Stimulated activated CD4-positive, alpha-beta T cell treated with anti-CD3 and anti-CD28 coated beads, TNF-alpha, amount 100 ng/mL, for 1 hour (primary cell): Measurements from ENCODE around the gene EXOC6B.
"Not testable (repeated sequence)": the region's sequence is repeated elsewhere in the genome, so short reads cannot be mapped to it uniquely, and the experiment has no call there.

Experiments
- DNase-seq, 3 donors: peaks; one replicate each; pipeline ENCODE4 v3.0.0-alpha.2; 2020; ENCODE audit warnings: low read depth in 3 of 3, low spot score in 1 of 3

Gene EXOC6B

DNA sequence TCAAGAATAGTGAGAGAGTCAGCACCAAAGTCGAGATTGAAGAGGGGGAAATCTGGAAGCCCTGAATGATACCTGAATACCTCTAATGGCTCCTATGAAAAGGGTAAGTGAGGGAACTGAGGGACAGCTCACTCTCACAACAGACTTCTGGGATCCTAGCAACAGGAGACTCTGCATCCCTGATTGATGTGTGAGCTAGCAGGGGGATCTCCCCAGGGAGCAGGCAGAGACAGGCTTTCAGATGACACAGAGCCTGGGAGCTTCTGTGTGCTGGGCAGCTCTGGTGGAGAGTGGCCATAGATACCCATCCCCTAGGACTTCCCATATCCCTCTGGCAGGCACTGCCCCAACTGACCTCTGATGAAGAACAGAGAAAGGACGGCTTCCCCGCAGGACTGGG is 206.2 kb downstream of the EXOC6B start:
- DNase-seq: no peak

DNA sequence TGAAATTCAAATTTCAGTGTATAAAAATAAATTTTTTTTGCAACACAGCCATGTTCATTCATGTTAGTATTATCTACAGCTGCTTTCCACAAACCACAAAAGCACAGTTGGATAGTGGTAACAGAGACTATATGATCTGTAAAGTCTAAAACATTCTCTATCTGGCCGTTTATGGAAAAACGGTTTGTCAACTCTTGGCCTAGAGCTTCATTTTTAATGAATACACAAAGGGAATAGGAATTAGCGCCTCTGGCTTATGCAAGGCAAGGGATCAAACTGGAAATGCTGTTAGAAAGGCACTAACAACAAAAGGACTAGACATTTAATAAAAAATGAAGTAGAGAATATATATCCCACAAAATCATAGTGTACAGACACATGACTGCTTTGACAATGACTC is 211.9 kb downstream of the EXOC6B start:
- no peak for DNase-seq

DNA sequence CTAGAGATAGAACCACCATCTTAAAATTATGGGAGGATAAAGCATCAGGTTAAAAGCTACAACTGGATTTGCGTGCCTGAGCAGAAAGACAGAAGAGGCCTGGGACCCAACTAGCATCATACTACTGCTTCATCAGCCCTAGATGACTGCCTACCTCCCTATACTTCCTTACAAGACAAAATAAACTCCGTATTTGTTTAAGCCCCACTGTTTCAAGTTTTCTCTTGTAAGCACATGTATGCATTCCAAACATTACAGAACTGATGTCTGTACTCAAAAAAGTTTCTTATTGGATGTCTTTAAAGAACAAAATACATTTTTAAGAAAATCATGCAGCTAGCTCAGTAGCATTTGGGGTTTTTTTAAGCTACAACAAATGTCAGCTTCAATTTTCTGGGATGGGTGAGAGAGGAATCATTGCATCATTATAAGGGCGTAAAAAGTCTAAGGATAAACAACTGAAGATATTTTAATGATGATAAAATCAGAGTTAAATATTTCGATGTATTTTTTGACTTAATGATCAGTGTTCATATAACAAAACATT is 213.1 kb downstream of the EXOC6B start:
- DNase-seq: no peak

DNA sequence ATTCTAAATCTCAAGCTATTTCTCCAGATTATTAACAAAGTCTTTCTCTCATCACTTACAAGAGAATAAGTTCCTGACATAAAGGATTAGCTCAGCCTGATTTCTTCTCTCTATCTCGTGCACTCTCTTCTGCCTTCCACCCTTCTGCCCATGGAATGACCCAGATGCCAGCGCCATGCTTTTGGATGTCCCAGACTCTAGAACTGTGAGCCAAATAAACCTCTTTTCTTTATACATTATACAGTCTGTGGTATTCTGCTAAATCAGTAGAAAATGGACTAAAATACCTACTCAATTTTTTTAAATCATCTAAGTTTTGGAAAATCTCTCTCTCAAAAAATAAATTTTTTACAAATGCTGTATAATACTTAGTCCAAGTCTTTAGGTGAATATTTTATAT is 218.6 kb downstream of the EXOC6B start:
- no peak for DNase-seq

DNA sequence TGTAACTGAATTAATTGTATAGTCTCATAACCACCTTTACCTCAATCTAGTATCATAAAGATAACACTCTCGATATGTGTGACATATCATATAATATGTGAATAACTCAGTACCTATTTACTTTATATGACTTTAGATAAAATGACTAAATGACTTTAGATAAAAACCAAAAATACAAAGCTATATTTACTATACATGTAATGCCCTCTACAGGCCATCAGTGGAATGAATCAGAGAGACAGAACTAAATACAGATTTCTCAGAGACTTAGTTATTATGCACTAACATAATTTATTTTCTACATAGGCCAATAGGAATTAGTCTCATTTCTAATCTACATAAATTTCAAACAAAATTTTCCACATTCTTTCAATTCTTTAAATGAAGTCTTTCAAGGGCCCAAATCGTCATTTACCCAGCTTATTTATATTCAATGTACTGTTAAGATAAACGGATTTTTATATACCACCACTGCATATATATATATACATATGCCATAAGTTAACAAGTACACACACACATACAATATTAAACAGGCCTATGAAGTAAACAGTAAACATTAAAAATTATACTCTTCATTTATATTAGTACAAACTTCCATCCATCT is 219.9 kb downstream of the EXOC6B start:
- DNase-seq: no peak

DNA sequence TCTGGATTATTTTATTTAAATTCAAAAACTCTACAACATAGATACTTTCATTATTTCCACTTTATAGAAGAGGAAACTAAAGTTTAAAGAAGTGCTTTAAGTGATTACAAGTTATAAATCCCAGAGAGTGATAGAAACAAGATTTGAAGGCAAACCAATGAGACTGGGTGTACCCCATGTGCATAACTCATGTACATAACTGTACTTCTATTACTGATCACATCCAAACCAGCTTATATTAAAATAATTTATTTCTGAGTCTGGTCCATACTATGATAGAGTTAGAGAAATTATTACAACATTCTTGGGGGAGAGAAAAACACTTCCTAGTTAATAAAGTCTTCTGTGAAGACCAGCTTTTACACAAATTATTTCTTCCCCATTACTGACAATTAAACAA is 221.4 kb downstream of the EXOC6B start:
- no peak for DNase-seq

DNA sequence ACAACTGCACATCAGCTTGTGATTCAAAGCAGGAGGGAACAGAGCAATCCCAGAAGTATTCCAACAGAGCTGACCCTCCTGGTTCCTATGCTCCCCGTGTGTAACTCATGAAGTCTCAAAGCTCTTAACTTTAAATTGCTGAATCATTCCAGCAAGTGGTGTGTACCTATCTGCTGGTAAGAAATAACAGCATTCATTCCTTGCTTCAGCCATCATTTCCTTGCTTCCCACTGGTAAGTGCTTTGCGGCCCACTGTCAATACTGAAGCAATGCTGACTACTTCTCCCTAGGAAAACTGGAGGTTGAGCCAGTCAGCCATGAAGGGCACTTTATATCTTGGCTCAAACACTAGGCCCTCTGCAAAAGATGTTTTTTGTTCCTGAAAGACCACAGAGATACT is 222.4 kb downstream of the EXOC6B start:
- DNase-seq: no peak

DNA sequence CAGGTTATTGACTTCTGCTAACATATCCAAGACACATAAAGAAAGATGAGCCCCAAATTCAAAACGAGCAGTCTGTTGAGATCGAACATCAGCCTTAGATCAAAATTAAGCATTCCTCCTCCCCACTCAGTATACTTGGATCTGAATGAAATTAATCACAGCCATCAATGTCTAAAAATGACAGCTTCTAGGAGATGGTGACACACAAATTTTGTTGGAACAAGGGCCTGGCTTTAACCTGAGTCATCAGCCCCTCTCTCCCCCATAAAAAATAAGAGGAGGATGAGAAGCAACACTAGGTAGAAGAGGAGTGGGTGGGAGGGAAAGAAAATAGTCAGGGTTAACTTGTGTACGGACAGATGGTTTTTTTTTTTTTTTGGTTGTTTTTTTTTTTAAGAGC is 223.1 kb downstream of the EXOC6B start:
- no peak for DNase-seq

DNA sequence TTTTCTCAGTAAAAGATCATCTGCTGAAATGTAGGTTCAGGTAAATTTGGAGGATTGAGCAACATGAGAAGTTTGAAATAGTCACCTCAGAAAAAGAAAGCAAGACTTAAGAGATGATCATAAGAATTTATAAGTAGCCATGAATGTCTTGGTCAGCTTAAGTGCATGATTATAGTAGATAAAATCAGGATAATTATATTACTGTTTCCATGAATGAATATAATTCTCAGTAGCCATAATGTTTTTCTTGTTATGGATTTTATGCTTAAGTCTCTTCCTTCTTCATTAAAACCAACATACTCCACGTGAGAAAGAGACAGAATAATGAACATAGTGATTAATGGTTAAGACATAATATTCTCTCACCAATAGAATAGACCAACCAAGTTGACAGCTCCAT is 223.7 kb downstream of the EXOC6B start:
- no peak for DNase-seq

DNA sequence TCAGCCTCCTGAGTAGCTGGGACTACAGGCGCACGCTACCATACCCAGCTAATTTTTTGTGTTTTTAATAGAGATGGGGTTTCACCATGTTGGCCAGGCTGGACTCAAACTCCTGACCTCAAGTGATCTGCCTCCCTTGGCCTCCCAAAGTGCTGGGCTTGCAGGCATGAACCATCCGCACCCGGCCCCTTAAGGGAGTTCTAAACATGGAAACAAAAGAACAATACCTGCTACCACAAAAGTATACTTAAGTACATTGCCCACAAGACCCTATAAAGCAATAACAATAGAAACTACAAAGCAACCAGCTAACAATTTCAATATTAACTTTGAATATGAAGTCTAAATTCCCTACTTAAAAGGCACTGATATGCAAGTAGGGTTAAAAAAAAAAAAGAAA is 242.0 kb downstream of the EXOC6B start:
- not testable (repeated sequence) for DNase-seq

DNA sequence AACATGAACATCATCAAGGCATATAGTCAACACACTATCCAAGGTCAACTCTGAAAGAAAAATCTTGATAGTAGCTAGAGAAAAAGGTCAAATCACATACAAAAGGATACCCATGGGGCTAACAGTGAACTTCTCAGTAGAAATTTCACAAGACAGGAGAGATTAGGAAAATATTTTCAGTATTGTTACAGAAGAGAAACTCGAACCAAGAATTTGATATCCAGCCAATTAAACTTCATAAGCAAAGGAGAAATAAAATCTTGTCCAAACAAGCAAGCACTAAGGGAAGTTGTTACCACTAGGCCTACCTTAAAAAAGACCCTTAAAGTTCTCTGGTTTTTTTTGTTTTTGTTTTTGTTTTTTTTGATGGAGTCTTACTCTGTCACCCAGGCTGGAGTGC is 242.5 kb downstream of the EXOC6B start:
- no peak for DNase-seq

DNA sequence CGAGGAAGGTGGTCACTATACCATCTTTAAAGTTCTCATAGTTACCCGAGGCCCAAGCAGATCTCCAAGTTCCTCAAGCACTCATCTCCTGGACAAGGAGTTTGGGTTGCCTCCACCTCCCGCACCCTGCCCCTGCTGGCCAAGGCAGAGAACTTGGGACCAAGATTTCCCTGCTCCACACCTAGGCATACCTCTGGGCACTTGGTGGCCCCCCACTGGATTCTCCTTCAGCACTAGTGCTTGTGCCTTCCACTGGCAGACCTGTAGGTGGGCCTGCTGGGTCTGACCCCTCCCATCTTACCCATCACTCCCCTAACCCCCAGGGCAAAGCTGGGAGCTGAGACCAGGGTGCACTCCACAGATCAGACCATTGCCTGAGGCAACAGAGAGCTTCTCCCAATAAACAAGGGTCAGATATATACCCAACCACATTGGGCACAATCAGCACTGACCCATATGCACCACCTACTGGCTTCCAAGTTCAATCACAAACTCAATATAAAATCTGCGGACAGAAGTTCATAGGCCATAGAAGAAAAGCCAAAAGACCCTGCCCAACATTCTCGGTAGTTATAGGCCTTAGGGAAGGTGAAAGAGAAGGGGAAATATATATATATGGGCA is 244.2 kb downstream of the EXOC6B start:
- no peak for DNase-seq

DNA sequence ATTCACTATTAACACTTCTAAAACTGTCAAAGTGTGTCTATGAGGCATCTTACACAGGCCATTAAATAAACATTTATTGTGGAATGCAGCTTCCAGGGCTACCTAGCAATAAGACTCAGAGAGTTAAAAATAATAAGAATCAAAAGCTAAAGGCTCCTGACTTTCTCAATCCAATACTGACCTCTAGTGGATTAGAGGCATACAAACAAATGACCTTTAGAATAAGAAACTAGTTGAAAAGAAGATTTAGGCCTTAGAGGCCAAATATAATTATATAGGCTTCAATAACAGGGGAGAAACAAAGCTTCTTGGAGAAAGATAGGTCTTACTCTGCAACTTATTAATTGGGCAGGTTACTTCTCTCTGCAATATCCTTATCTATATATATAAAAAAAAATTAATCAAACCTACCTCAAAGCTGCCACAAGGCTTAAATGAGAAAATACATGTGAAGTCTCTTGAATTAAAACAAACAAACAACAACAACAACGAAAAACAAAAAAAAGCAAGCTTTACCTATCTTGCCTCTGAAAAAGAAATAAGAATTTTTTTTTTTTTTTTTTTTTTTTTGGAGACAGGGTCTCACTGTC is 246.1 kb downstream of the EXOC6B start:
- DNase-seq: no peak

DNA sequence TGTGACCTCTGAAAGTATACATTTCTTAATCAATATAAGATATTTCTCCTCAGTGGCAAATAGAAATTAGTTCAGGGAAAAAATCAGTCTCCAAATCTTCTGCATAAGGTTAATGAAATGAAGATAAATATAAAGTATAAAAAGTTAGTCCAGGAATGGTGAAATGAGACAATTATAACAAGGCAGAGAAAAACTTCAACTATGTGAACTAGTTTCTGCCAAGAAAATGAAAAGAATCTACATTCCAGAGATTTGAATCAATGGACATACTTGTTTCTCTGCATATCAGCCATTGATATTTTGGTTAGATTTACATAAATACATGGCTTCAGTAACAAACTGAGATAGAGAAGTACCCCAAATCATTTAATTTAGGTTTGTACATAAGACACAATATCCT is 249.0 kb downstream of the EXOC6B start:
- no peak for DNase-seq

DNA sequence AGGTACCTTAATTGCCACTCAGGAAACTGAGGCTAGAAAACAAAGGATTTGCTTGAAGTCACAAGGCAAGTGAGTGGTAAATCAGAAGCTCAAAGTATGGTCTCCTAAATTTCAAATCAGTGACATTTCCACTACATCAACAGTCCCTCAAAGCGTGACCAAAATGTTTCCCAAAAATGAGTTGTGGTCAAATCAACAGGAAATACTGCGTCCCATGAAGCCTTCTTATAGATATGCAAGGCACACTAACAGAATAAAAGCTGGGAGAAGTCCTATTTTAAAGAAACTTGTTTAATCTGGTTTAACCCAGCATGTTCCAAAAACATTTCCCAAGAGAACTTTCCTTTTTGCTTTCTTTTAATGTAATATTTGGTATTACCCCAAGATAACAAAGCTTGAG is 249.4 kb downstream of the EXOC6B start:
- DNase-seq: no peak

DNA sequence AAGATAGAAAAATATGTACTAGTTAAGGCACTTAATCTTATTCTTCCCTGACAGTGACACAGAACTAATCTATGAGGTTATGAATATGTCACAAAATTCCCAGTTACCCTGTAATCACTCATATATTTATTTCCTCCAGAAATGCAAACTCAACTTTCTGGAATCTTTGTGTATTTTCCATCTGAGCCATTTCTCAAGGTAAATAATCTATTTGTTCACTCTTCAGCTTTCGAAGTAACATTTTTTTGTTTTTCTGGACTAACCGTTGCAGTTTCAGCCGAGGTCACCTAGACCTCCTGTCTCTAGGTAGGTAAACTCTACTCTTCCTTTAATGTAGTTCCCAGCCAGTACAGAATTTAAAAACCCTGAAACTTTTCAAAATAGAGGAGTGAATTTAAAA is 250.9 kb downstream of the EXOC6B start:
- no peak for DNase-seq

DNA sequence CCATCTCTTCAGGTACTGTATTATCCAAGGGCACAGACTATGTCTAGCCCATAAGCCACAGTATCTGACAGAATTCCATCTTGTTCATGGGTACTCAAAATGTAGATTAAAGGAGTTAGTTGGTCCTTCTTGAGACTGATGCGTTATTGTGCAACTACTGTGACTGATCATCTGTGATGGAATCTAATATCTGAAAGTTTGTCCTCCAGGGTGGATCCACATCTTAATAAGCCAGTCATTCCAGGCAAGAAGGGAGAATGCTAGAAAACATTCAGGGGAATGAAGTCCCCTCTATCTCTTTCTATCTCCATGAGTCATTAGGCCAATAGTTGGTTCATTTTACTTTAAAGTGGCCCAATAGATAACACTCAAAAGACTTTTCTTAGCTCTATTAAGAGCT is 252.6 kb downstream of the EXOC6B start:
- DNase-seq: no peak

DNA sequence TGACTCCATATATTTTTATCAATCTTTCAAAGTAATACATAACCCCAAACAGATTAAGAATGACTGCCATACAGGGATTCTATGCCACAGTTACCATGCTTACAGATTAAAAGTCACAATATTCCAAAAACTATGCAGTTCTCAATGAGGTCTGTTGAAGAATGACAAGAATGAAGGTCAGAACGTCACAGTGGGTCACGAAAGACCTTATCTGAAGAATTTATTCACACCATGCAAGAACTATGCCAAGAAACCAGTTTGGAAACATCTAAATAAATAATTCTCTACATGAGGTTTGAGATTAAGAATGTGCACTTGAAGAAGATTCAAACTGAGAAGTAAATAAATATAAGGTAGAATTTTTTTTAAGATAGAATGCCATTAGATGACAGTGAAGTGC is 253.3 kb downstream of the EXOC6B start:
- no peak for DNase-seq

DNA sequence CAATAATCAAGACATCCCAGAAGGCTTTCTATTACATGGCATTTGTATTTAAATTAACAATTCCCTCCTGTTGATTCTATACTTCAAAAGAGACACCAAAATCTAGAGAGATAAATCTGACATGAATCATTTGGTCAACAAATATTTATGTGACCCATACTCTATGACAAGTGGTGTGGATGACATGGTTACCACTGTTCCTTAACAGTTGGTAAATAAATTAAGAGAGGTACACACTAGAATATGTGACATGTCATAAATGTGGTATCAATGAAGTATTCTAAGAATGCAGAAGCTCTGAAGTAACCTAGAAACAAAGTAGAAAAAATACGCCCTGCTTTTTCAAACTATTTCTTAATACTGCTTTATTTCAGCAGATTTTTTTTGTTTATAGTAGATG is 255.4 kb downstream of the EXOC6B start:
- no peak for DNase-seq

DNA sequence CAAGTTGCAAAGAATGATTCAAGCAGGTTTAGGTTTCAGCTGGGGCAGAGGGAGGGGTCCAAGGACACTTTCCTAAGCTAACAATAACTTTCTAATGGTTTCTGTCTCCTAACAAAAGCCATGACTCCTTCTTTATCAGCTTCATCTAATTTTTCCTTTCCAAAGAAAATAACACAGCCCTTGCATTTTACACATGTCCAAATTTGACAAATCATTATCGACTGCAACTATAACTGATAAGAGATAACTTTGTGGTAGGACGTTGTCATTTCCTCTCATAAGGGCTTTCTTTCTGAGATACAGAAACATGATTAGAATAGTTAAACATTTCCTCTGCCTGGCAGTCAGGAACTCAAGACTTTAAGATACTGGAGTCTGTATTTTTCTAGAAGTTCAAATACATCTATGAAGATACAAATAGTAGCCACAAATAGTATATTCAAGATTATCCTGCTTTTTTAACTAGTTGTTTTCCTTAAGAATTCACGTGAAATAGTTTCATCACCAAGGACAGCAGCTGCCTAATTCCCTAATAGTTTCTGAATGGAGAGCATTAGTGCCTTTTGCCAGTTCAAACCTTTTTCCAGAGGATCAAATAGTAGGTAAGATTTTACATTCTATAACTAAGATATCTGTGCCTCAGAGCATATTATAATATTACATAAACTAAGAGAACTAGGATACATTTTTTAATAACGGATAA is 263.2 kb downstream of the EXOC6B start:
- DNase-seq: no peak

DNA sequence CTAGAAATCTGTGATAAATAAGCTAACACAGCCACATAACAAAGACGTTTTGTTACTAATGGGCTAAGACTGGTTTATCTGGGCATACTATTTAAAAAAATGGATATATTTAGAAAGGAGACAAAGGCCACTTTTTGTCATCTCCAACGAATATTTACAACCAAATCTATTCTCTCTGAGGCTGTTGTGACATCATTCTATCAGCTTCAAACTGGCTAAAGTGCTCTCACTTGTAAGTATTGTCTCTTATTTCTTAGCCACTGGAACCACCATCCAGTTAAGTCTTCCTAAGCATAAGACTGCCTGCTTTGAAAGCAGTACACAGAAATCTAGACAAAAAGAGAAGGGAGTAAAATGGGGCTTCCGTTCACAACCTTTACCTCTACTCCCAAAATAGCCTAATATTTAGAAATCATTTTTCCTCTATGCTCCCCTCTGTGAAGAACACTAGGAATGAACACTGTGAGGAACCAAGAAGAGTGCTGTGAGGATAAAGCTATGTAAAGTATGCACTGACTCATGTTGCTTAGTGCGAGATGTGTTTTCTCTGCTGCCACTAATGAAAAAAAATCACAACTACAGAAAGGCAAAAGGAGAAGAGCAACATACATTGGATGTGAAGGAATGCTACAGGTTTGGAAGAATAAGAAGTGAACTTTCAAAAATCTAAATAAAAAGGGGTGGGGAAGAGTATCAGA is 264.1 kb downstream of the EXOC6B start:
- DNase-seq: no peak

DNA sequence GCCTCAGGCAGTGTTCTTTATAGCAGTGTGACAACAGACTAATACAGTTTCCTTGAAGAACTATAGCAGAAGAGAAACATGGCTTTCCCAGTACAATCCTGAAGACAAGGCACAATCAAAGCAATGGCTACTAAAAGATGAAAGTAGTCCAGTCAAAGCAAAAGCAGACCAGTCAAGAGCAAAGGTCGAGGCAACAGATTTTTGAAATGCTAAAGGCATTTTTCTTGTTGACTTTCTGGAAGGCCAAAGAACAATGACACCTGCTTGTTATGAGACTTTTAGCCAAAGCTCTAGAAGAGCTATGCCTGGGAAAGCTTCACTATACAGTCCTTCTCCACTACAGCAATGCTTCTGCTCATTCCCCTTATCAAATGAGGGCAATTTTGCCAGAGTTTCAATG is 269.9 kb downstream of the EXOC6B start:
- DNase-seq: no peak
